NCI-H526 treated with DMSO at 0.1 percent for 48 hours (cell line): ENCODE results near the gene FAM110C.
"Not testable (repeated sequence)": the region's sequence is repeated elsewhere in the genome, so short reads cannot be mapped to it uniquely, and the experiment has no call there.

Experiments
- DNase-seq: peaks from one replicate; lab custom pipeline; 2025; lab: John Stamatoyannopoulos, UW

Gene FAM110C

DNA sequence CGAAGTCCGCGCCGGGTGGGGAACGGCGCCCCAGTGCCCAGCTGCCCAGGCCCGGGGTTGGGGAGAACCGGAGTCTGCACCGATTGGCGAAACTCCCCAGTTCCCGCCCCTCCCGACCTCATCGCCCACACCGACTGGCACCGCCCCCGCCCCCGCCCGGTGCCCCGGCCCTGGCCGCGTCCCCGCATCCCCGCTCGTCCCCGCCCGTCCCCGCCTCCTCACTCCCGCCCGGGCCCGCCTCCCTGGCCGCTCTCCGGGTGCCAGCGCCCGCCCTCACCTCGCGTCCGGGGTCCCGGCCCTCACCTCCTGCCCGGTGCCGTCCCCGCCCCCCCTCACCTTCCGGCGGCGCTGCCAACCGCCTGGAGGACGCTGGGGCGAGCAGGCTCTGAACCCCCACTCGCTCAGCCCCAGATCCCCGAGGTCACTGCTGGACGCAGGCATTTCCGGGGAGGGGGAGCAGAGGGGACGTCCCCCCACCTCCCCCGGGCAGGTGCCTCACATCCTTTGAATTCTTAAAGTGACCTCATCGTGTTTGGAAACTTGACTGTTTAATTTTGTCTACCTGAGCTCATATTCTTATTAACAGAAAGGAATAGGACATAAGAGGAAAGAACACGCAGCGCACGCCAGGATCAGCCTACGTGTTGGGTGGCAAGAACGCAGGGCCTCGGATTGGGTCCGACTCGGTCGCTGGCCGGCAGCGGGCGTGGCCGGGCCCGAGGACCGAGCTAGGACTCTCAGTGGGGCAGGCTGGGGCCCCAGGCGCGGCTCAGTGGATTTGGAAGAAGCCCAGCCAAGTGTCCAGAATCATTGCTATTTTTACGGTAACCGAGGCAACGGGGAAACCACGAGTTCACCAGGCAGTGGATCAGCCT is at the start of gene FAM110C:
TSS of gene FAM110C (minus strand) at position 35 of the 875 bp plus-strand sequence. CDS start 120 bp downstream, outside the sequence.
- DNase-seq, result no peak

GRCh38 chr2:92326-92725 is 46.0 kb upstream of the FAM110C start:
- no peak for DNase-seq

DNA sequence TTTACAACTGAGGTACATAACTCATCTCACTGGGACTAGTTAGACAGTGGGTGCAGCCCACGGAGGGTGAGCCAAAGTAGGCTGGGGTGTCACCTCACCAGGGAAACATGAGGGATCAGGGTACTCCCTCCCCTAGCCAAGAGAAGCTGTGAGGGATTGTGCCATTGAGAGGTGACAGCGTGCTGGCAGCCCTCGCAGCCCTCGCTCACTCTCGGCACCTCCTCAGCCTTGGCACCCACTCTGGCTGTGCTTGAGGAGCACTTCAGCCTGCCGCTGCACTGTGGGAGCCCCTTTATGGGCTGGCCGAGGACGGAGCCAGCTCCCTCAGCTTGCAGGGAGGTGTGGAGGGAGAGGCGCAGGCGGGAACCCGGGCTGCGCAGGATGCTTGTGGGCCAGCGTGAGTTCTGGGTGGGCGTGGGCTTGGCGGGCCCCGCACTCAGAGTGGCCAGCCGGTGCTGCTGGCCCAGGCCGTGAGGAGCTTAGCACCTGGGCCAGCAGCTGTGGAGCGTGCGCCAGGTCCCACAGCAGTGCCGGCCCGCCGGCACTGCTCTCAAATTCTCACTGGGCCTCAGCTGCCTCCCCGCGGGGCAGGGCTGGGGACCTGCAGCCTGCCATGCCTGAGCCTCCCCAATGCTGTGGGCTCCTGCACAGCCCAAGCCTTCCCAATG is 44.5 kb upstream of the FAM110C start:
- DNase-seq, result no peak

- no peak for DNase-seq
These were observed 39.5 kb upstream of the FAM110C start for GRCh38 chr2:85761-86160.

- DNase-seq, result no peak
These were observed 37.8 kb upstream of the FAM110C start for GRCh38 chr2:84121-84520.

- no peak for DNase-seq
These were observed 34.8 kb upstream of the FAM110C start for GRCh38 chr2:80971-81736.

DNA sequence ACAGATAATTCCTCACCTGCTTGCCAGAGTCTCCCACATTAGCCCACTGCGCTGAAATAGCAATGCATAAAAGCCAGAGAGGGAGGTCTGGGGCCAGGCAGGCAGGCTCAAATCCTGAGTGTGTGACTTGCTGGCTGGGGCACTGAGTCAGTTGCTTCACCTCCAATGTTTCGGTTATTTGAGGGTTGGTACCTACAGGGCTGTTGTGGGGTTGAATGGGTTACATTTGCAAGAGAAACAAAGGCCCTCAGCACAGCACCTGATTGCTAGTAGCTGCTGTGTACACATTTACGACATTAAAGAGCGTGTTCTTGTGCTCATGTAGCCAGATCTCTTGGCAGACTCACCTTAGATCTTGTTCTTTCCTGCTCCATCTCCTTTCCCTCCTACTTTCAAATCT is 34.1 kb upstream of the FAM110C start:
- DNase-seq, result no peak

DNA sequence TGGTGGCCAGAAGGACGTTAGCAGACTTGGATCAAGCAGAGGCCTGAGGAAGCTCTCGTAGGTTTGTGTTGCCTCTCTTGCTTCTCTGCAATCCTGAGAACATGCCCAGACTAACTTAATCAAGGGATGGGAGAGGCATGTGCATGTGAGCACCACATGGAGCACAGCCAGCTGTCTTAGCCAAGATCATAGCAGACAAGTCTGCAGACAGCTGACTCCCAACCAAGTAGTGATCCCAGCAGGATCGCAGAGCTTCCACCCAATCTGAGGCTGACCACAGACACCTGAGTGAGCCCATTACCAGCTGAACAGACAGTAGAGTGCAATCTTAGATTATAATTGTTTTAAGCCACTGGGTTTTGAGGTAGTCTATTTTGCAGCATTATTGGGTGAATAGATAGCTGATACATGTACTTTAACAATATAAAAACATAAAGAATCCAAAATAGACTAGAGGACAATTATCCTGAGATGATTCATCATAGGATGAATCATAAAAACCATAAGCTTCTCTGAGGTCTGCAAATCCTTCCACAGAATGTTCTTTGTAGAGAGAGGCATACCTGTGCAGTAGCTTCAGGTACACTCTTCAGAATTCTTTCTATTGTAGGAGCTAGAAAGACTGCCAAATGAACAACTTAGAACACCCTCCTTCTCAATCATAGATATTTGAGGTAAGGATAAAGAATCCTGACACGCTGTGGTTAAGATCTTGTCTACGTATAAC is 25.2 kb upstream of the FAM110C start:
- DNase-seq, result no peak

DNA sequence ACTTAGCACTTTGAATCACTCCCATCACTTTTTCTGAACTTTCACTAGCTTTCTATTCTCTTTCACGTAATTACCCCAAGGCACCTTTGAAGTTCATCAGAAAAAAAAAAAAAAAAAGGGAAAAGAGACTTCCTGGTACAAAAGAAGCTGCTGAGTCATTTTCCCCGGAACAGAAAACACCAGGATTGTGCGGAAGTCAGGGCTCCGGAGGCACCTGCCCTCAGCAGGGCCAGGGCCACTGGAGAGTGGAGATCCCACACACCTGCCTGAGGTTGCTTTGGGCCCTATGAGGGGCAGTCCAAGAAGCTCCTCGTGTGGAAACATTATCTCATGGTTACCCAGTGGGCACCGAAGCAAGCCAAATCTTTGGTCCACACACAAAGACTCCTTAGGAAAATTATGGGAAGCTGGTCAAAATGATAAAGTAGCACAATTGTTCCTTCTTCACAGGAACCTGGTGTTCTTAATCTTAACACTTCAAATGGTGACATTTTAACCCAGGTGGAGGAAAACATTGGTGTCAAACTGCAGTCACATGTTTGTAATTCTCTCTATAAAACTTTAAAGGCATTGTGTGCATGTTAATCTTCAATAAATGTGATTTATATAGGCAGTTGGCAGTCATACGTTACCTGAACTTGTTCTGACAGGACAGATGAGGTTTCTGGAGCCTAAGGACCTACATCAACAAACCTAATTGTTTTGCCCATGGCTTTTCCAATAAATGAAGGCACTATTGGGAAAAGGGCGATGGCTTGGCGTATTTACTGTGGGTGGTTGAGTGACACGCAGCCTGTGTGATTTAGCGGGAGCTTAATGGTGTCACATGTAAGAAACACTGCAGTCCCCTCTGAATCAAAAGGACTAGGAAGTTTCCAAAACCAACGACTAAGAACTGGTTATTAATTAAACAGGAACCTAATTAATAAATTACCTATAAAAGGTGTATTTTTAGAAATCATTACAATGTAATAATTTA is 23.4 kb upstream of the FAM110C start:
- no peak for DNase-seq

GRCh38 chr2:68637-69036 is 22.3 kb upstream of the FAM110C start:
- DNase-seq, result not testable (repeated sequence)

- DNase-seq, result no peak
These were observed 20.5 kb upstream of the FAM110C start for GRCh38 chr2:66853-67252.

GRCh38 chr2:65121-65520 is 18.8 kb upstream of the FAM110C start:
- no peak for DNase-seq

GRCh38 chr2:55587-56448 is 9.5 kb upstream of the FAM110C start:
- no peak for DNase-seq

GRCh38 chr2:51613-52012 is 5.3 kb upstream of the FAM110C start:
- no peak for DNase-seq

DNA sequence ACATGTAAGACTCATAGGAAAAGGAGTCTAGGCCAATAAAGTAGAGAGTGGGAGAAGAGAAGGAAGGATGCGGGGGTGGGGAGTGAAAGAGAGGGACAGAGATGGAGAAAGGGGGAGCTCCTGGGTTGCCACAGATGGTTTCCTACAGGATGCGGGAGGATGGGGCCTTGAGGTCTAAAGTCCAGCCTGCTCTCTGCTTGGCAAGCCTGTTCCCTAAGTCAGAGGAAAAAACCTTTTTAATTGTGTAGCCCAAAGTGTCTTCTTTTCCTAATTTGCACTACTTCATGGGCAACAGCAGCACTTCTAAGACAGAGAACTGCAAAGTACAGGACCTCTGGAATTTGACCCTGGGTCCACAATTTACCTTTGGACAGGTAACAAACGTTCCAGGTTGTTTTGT is 1.4 kb upstream of the FAM110C start:
- no peak for DNase-seq

GRCh38 chr2:47346-47725 is 1.0 kb upstream of the FAM110C start:
- DNase-seq, result no peak

- DNase-seq, result no peak
These were observed 204 bp downstream of the FAM110C start for GRCh38 chr2:46131-46470.

DNA sequence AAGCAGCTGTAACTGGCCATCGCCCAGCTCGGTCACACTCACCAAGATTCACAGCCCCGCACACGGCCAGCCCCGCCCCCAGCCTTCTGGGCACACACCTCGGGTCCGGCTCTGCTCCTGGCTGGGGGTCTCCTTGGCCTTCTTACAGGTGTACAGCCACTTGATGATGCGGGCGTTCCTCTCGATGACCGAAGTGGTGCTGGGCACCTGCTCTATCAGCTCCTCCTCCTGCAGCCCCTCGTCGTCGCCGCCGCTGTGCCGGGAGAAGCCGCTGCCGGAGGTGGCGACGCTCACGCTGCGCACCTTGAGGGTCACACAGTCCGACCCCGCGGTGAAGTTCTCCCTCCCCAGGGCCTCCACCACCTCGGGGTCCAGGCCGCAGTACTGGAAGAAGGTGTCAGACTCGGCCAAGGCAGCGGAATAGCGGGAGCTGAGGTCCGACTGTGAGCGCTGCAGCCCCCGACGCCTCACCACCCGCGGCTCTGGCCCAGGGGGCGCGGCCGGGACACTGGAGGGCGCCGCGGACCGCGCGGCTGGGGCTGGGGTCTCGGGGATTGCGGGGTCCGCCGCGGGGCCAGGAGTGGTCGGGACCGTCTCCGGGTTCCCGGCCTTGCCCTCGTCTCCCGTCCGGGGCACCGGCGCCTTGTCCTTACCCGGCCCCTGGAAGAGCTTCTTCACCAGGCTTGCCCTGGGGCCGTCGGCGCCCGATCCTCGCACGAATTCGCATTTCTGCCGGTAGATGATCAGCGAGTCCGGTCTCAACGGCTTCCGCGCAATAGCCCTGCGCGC is 769 bp downstream of the FAM110C start:
- DNase-seq, result no peak

DNA sequence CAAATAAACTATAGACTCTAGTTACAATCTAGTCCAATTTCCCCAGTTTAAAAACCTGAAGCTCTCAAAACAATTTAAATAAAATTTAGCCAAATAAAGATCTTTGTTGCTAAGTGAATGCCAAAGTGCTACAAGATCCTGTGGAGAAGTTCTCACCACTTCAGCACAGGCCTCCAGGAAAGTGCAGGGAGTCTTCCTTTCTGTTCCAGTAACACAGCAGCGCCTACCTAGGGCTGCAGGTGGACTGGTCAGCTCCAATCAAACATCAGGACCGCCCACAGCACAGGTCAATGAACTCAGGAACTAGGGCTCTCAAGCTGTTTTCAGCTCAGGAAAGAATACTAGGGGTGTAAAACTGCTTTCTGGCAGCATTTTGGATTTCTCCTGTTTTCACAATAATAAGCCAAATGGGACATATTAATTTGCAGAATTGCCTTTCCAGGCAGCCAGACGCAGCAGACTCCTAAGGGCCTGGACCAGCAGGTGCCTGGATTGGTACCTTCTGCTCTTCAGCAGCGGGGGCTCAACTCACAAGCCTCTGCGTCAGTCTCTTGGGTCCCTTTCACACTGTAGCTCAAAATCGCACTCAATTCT is 1.5 kb downstream of the FAM110C start:
- DNase-seq, result no peak
